Neuronal stem cell (in vitro differentiated cells): ENCODE measurements around the gene MED8.

Experiments
- DNase-seq: peaks from one replicate; pipeline ENCODE4 v3.0.0-alpha.2; 2013; ENCODE audit warnings: low spot score
- H2AFZ ChIP-seq: one replicate; pipeline ENCODE4 v1.6.1; 2013; ENCODE audit warnings: mild to moderate bottlenecking, low read length, inconsistent platforms
- H2AK5ac ChIP-seq: 2 replicates; pipeline ENCODE4 v1.6.1; 2013; ENCODE audit warnings: low read depth, mild to moderate bottlenecking, inconsistent platforms, low read length, moderate library complexity, mixed read lengths
- H2BK120ac ChIP-seq: 2 replicates; pipeline ENCODE4 v1.6.1; 2013; ENCODE audit warnings: low read depth, mild to moderate bottlenecking, inconsistent platforms, low read length, moderate library complexity, mixed read lengths
- H2BK12ac ChIP-seq: one replicate; pipeline ENCODE4 v1.6.1; 2013; ENCODE audit warnings: low read length, inconsistent platforms
- H2BK15ac ChIP-seq: 2 replicates; pipeline ENCODE4 v1.6.1; 2013; ENCODE audit warnings: mild to moderate bottlenecking, low read length, inconsistent platforms, mixed read lengths
- H2BK5ac ChIP-seq: one replicate; pipeline ENCODE4 v1.6.1; 2013; ENCODE audit warnings: inconsistent platforms, mild to moderate bottlenecking, low read length, moderate library complexity
- H3K14ac ChIP-seq: one replicate; pipeline ENCODE4 v1.6.1; 2013; ENCODE audit warnings: low read length, inconsistent platforms
- H3K18ac ChIP-seq: 2 replicates; pipeline ENCODE4 v1.6.1; 2013; ENCODE audit warnings: low read length, inconsistent platforms
- H3K23ac ChIP-seq: 2 replicates; pipeline ENCODE4 v1.6.1; 2013; ENCODE audit warnings: low read depth, mild to moderate bottlenecking, mixed read lengths, low read length, inconsistent platforms; ENCODE audit not compliant: poor library complexity
- H3K27ac ChIP-seq: replicated peaks from 3 replicates; pipeline ENCODE4 v1.5.1; 2013; ENCODE audit warnings: low read length, inconsistent platforms
- H3K27me3 ChIP-seq, 3 experiments: 2 replicates each; pipeline ENCODE4 v1.6.1; 2013; ENCODE audit warnings: low read length in 3 of 3, mild to moderate bottlenecking in 2 of 3, inconsistent platforms in 1 of 3, low read depth in 1 of 3, mixed read lengths in 1 of 3, moderate library complexity in 1 of 3; ENCODE audit not compliant: control insufficient read depth in 3 of 3, insufficient read depth in 3 of 3
- H3K36me3 ChIP-seq, 2 donors: replicated peaks in 1 of 2; 2 replicates each; pipeline ENCODE4 v1.6.1; 2013; ENCODE audit warnings: low read length in 2 of 2; ENCODE audit not compliant: control insufficient read depth in 2 of 2, insufficient read depth in 2 of 2
- H3K4ac ChIP-seq: 2 replicates; pipeline ENCODE4 v1.6.1; 2013; ENCODE audit warnings: inconsistent platforms, mild to moderate bottlenecking, low read length, moderate library complexity
- H3K4me1 ChIP-seq, 2 donors: 1 replicate in 1 of 2; 2 replicates in 1 of 2; pipeline ENCODE4 v1.6.1; 2013; ENCODE audit warnings: low read length in 2 of 2, low read depth in 1 of 2; ENCODE audit not compliant: control insufficient read depth in 2 of 2, insufficient read depth in 1 of 2
- H3K4me2 ChIP-seq: one replicate; pipeline ENCODE4 v1.6.1; 2013; ENCODE audit warnings: mild to moderate bottlenecking, low read length, inconsistent platforms; ENCODE audit not compliant: insufficient read depth, poor library complexity, severe bottlenecking
- H3K4me3 ChIP-seq, 2 donors: 2 replicates each; pipeline ENCODE4 v1.5.1; 2013; ENCODE audit warnings: low read length in 2 of 2, mild to moderate bottlenecking in 2 of 2, inconsistent platforms in 1 of 2, moderate library complexity in 1 of 2
- H3K79me1 ChIP-seq: one replicate; pipeline ENCODE4 v1.6.1; 2013; ENCODE audit warnings: low read depth, mild to moderate bottlenecking, inconsistent platforms, low read length, moderate library complexity
- H3K9ac ChIP-seq: one replicate; pipeline ENCODE4 v1.6.1; 2013; ENCODE audit warnings: mild to moderate bottlenecking, low read depth, low read length, inconsistent platforms; ENCODE audit not compliant: poor library complexity
- H3K9me3 ChIP-seq, 2 donors: replicated peaks in 1 of 2; 2 replicates each; pipeline versions ENCODE3 to v1.6.1; 2013; ENCODE audit warnings: low read length in 2 of 2, mild to moderate bottlenecking in 2 of 2, inconsistent platforms in 1 of 2, low read depth in 1 of 2, mixed read lengths in 1 of 2, moderate library complexity in 1 of 2; ENCODE audit not compliant: control insufficient read depth in 2 of 2, insufficient read depth in 1 of 2
- H4K8ac ChIP-seq: one replicate; pipeline ENCODE4 v1.6.1; 2013; ENCODE audit warnings: low read depth, mild to moderate bottlenecking, inconsistent platforms, low read length, moderate library complexity
- H4K91ac ChIP-seq: one replicate; pipeline ENCODE4 v1.6.1; 2013; ENCODE audit warnings: low read length, low read depth, mild to moderate bottlenecking, inconsistent platforms; ENCODE audit not compliant: poor library complexity
- WGBS, 2 donors: extraction: QIAGEN DNeasy Blood & Tissue Kit; methylation state at CpG; one replicate each; pipeline ENCODE4 v1.1.7; 2013; ENCODE audit warnings: missing lambda C conversion rate in 2 of 2, mixed read lengths in 1 of 2; ENCODE audit not compliant: insufficient read length in 2 of 2, insufficient replicate concordance in 1 of 2; ENCODE audit errors: extremely low coverage in 2 of 2; 5-methylcytosine and 5-hydroxymethylcytosine counted together

The MED8 gene

GRCh38 chr1:43337588-43337987 lies 52.0 kb downstream of the MED8 start, which contains the start of gene MPL:
MPL (plus strand) TSS chr1:43337818; CDS start chr1:43337849, 31 bp downstream.
- H3K9me3 ChIP-seq: no peaks in the 10 kb centered on the region
- H3K14ac ChIP-seq: no peak within 1 kb of the TSS
- H3K23ac ChIP-seq: peak within 1 kb of the TSS; percentile 40
- H3K9ac ChIP-seq: no peak within 1 kb of the TSS
- no peak within 1 kb of the TSS for H4K8ac ChIP-seq
- H3K79me1 ChIP-seq: no peaks in the 10 kb centered on the region
- no peak within 1 kb of the TSS for H4K91ac ChIP-seq
- H3K36me3 ChIP-seq: no peaks in the 10 kb centered on the region
- H3K18ac ChIP-seq: peak within 1 kb of the TSS; percentile 74
- H3K4ac ChIP-seq: no peak within 1 kb of the TSS
- peaks cover 0 to 20% (median 0%) of the 10 kb centered on the region in 3 experiments for H3K27me3 ChIP-seq
- no peak within 1 kb of the TSS for H3K4me2 ChIP-seq
- peak within 1 kb of the TSS; percentile 34 for H2BK15ac ChIP-seq
- no peak within 1 kb of the TSS for H2BK12ac ChIP-seq
- H3K4me1 ChIP-seq: peaks cover 0 to 2% of the 10 kb centered on the region in 2 donors
- H3K4me3 ChIP-seq: no peak within 1 kb of the TSS
- DNase-seq: no peak
- no peak within 1 kb of the TSS for H2AFZ ChIP-seq
- peak within 1 kb of the TSS; percentile 47 for H2AK5ac ChIP-seq
- no CpG with 5 or more reads among the region's 3 CpGs for WGBS, 2 donors
- H3K27ac ChIP-seq: no peak within 1 kb of the TSS
- H2BK5ac ChIP-seq: no peak within 1 kb of the TSS
- no peak within 1 kb of the TSS for H2BK120ac ChIP-seq

GRCh38 chr1:43334453-43335205 lies 55.0 kb downstream of the MED8 start:
- Histone ChIP-seq H3K79me1 (no peaks in the 10 kb centered on the region), H3K9me3 (no peaks in the 10 kb centered on the region), H3K18ac (no peak overlapping the region), H2AFZ (no peak overlapping the region), H2BK5ac (no peak overlapping the region), H2BK120ac (no peak overlapping the region), H3K9ac (no peak overlapping the region), H2AK5ac (no peak overlapping the region), H3K4ac (no peak overlapping the region), H4K8ac (no peak overlapping the region), H3K36me3 (no peaks in the 10 kb centered on the region), H3K23ac (no peak overlapping the region), H4K91ac (no peak overlapping the region), H3K4me1 (peaks cover 2 to 3% of the 10 kb centered on the region in 2 donors), H3K4me3 (no peak overlapping the region), H2BK15ac (no peak overlapping the region), H3K27me3 (peaks cover 0 to 15% (median 0%) of the 10 kb centered on the region in 3 experiments), H3K27ac (no peak overlapping the region), H2BK12ac (no peak overlapping the region), H3K14ac (no peak overlapping the region), H3K4me2 (no peak overlapping the region)
- 100% methylated on average over 1 of the region's 7 CpGs; no CpG with 5 or more reads in 1 of the 2 donors for WGBS, 2 donors
- DNase-seq: no peak
